ENCODE results near the gene BMP6.
A peak's percentile ranks its signal among the peaks of the same experiment; 100 is the strongest.

Gene BMP6

GRCh38 chr6:7882505-7883257, 156.8 kb downstream of the BMP6 start:
- Histone ChIP-seq H3K79me2 (ENCODE audit: low read length) (peaks cover 32% of the 10 kb centered on the region), H3K9ac (ENCODE audit: low read length) (no peak overlapping the region), H3K9me2 (replicated peaks; ENCODE audit: insufficient read depth, low read length) (no peaks in the 10 kb centered on the region), H3K27me3 (replicated peaks; ENCODE audit: insufficient read depth, low read length) (no peaks in the 10 kb centered on the region), H3K4me1 (ENCODE audit: low read length) (0 out of 2 replicates have a peak, but pooled peaks cover 5% of the 10 kb centered on the region), H3K4me3 (ENCODE audit: low read length) (no peak overlapping the region), H3K4me2 (ENCODE audit: low read depth, low read length) (no peak overlapping the region), H3K27ac (ENCODE audit: low read length) (peak overlapping the region; percentile 100; the same call in 1 of the 2 replicates), H3K9me3 (replicated peaks; ENCODE audit: insufficient read depth, low read length) (no peaks in the 10 kb centered on the region), H4K20me1 (ENCODE audit: insufficient read depth, low read length) (peaks cover 85% of the 10 kb centered on the region), H3K36me3 (replicated peaks; ENCODE audit: insufficient read depth, low read length) (peaks cover 59% of the 10 kb centered on the region), H3F3A (ENCODE audit: insufficient read depth, low read length) (peaks cover 100% of the 10 kb centered on the region), H2AFZ (ENCODE audit: low read length) (no peak overlapping the region)
- TF ChIP-seq EZH2 (optimal IDR thresholded peaks at IDR 0.05; ENCODE audit: low read depth, low read length) (no peak), EZH2phosphoT487 (IDR thresholded peaks at IDR 0.05; ENCODE audit: low read length) (no peak), CTCF (IDR thresholded peaks at IDR 0.05; ENCODE audit: low read length) (no peak)
- DNase-seq, result no peak

- no peak overlapping the region for H3K4me3 ChIP-seq (ENCODE audit: low read length)
- H3K9me2 ChIP-seq (replicated peaks; ENCODE audit: insufficient read depth, low read length), result no peaks in the 10 kb centered on the region
- peaks cover 92% of the 10 kb centered on the region for H4K20me1 ChIP-seq (ENCODE audit: insufficient read depth, low read length)
- 0 out of 2 replicates have a peak, but pooled peaks cover 5% of the 10 kb centered on the region for H3K4me1 ChIP-seq (ENCODE audit: low read length)
- peaks cover 66% of the 10 kb centered on the region for H3K36me3 ChIP-seq (replicated peaks; ENCODE audit: insufficient read depth, low read length)
- peak overlapping the region; percentile 100; the same call in 1 of the 2 replicates for H3K27ac ChIP-seq (ENCODE audit: low read length)
- no peak overlapping the region for H3K4me2 ChIP-seq (ENCODE audit: low read depth, low read length)
- no peak overlapping the region for H3K9ac ChIP-seq (ENCODE audit: low read length)
- H3F3A ChIP-seq (ENCODE audit: insufficient read depth, low read length), result peaks cover 100% of the 10 kb centered on the region
- H3K79me2 ChIP-seq (ENCODE audit: low read length), result peaks cover 39% of the 10 kb centered on the region
- no peak overlapping the region for H2AFZ ChIP-seq (ENCODE audit: low read length)
- DNase-seq, result no peak
- H3K9me3 ChIP-seq (replicated peaks; ENCODE audit: insufficient read depth, low read length), result no peaks in the 10 kb centered on the region
- no peak for TF ChIP-seq EZH2 (optimal IDR thresholded peaks at IDR 0.05; ENCODE audit: low read depth, low read length)
- no peak for TF ChIP-seq CTCF (IDR thresholded peaks at IDR 0.05; ENCODE audit: low read length)
- no peak for TF ChIP-seq EZH2phosphoT487 (IDR thresholded peaks at IDR 0.05; ENCODE audit: low read length)
- no peaks in the 10 kb centered on the region for H3K27me3 ChIP-seq (replicated peaks; ENCODE audit: insufficient read depth, low read length)
Observed at GRCh38 chr6:7883381-7883780, 157.5 kb downstream of the BMP6 start.

GRCh38 chr6:7886132-7886531, 160.2 kb downstream of the BMP6 start:
- Histone ChIP-seq H3K9me3 (replicated peaks; ENCODE audit: insufficient read depth, low read length) (no peaks in the 10 kb centered on the region), H3K9me2 (replicated peaks; ENCODE audit: insufficient read depth, low read length) (no peaks in the 10 kb centered on the region), H3K4me1 (ENCODE audit: low read length) (peaks cover 22% of the 10 kb centered on the region), H2AFZ (ENCODE audit: low read length) (no peak overlapping the region), H3K4me3 (ENCODE audit: low read length) (no peak overlapping the region), H3K79me2 (ENCODE audit: low read length) (peaks cover 66% of the 10 kb centered on the region), H4K20me1 (ENCODE audit: insufficient read depth, low read length) (peaks cover 96% of the 10 kb centered on the region), H3K36me3 (replicated peaks; ENCODE audit: insufficient read depth, low read length) (peaks cover 93% of the 10 kb centered on the region), H3K4me2 (ENCODE audit: low read depth, low read length) (no peak overlapping the region), H3K27ac (ENCODE audit: low read length) (peak overlapping the region; percentile 100; the same call in 1 of the 2 replicates), H3K27me3 (replicated peaks; ENCODE audit: insufficient read depth, low read length) (no peaks in the 10 kb centered on the region), H3F3A (ENCODE audit: insufficient read depth, low read length) (peaks cover 100% of the 10 kb centered on the region), H3K9ac (ENCODE audit: low read length) (no peak overlapping the region)
- DNase-seq, result no peak
- TF ChIP-seq EZH2 (optimal IDR thresholded peaks at IDR 0.05; ENCODE audit: low read depth, low read length) (no peak), CTCF (IDR thresholded peaks at IDR 0.05; ENCODE audit: low read length) (no peak)

Data from MM.1S (cell line).